Smooth muscle cell (in vitro differentiated cells): Measurements from ENCODE around the gene ARHGEF7. TPM values are rescaled to one million over a fixed set of nuclear protein-coding genes. Genes with fewer than 3 reads are reported as not detected.
A peak's percentile ranks its signal among the peaks of the same experiment; 100 is the strongest.

Experiments
- DNase-seq: peaks from one replicate; lab custom pipeline; 2025; ENCODE audit not compliant: unreplicated experiment; lab: John Stamatoyannopoulos, UW
- H2AFZ ChIP-seq: fragments of 200-600 bp; sonication (generic); 2 replicates; pipeline ENCODE4 v1.6.0; 2016; ENCODE audit warnings: antibody characterized with exemption, low read depth, mild to moderate bottlenecking
- H3F3A ChIP-seq: fragments of 200-600 bp; sonication (generic); 2 replicates; pipeline ENCODE4 v1.6.0; 2017; ENCODE audit warnings: antibody characterized with exemption, low read depth
- H3K27ac ChIP-seq: fragments of 200-600 bp; sonication (generic); 2 replicates; pipeline ENCODE4 v1.5.1; 2016; ENCODE audit warnings: low read depth, mild to moderate bottlenecking
- H3K27me3 ChIP-seq: fragments of 200-600 bp; sonication (generic); 2 replicates; pipeline ENCODE4 v1.6.1; 2016; ENCODE audit warnings: low read depth, mild to moderate bottlenecking
- H3K36me3 ChIP-seq: fragments of 200-600 bp; sonication (generic); 2 replicates; pipeline ENCODE4 v1.5.1; 2016; ENCODE audit warnings: low read depth
- H3K4me1 ChIP-seq: fragments of 200-600 bp; sonication (generic); 2 replicates; pipeline ENCODE4 v1.5.1; 2016; ENCODE audit warnings: low read depth
- H3K4me2 ChIP-seq: fragments of 200-600 bp; sonication (generic); 2 replicates; pipeline ENCODE4 v1.6.0; 2016; ENCODE audit warnings: mild to moderate bottlenecking
- H3K4me3 ChIP-seq: fragments of 200-600 bp; sonication (generic); 2 replicates; pipeline ENCODE4 v1.5.1; 2016; ENCODE audit warnings: mild to moderate bottlenecking
- H3K79me2 ChIP-seq: fragments of 200-600 bp; sonication (generic); 2 replicates; pipeline ENCODE4 v1.6.0; 2016; ENCODE audit warnings: low read depth, mild to moderate bottlenecking
- H3K9ac ChIP-seq: fragments of 200-600 bp; sonication (generic); 2 replicates; pipeline ENCODE4 v1.6.0; 2016; ENCODE audit warnings: low read depth
- H3K9me3 ChIP-seq: fragments of 200-600 bp; sonication (generic); replicated peaks from 2 replicates; pipeline ENCODE4 v1.5.1; 2016; ENCODE audit warnings: low read depth
- H4K20me1 ChIP-seq: fragments of 200-600 bp; sonication (generic); 2 replicates; pipeline ENCODE4 v1.6.0; 2016; ENCODE audit warnings: low read depth
- WGBS: methylation state at CpG from one replicate; pipeline ENCODE4 v1.1.7; 2016; ENCODE audit warnings: low lambda C conversion rate; 5-methylcytosine and 5-hydroxymethylcytosine counted together
- polyA plus RNA-seq: library from polyadenylated mRNA; unstranded; fragments of >200 nt; fragmentation: Nextera tagmentation; extraction: Ambion mirVana; gene quantifications from 2 replicates; pipeline ENCODE4 v1.2.1, GENCODE V29; 2016
- total RNA-seq: library from RNA; depleted of rRNA; stranded (reverse); fragments of >200 nt; gene quantifications from 2 replicates; pipeline ENCODE4 v1.2.3, GENCODE V29; 2014
- TF ChIP-seq, protein P1 (sequence below): fragments of 200-600 bp; sonication (generic); IDR thresholded peaks from 2 replicates; pipeline ENCODE4 v1.5.1; 2017; ENCODE audit warnings: borderline replicate concordance, mild to moderate bottlenecking, antibody characterized with exemption; ENCODE audit not compliant: insufficient read depth, poor library complexity, severe bottlenecking

Gene ARHGEF7
- total and polyA plus RNA-seq, 2 experiments from 2014 or later = 13.8 to 32.4 TPM

DNA sequence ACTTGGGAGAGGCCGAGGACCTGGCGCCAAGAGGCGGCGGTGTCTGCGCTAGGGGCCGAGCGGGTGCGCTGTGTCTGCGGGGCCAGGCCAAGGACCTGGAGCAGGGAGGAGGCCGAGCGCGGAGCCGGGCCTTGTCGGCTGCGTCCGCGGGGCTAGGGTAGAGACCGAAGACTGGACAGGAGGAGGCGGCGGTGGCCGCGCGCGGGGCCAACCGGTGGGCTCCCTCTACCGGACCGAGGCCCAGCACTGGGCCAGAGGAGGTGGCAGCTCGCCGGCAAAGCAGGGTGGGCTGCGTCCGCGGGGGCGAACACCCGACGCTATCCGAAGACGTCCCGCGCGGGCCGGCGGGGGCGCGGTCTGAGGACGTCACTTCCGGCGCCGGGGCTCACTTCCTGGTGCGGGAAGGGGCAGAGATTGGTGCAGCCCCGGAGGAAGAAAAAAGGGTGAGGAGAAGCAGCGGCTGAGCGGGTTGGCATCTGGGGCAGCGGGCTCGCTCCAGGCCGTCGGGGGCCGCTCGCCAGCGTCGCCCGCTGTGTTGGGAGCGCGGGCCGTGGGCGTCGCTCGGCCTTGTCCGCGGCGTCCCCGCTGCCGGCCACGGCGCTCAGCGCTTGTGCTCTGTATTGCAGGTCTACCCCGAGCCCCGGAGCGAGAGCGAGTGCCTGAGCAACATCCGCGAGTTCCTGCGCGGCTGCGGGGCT is 38.3 kb downstream of the ARHGEF7 start:
- H2AFZ ChIP-seq = peak overlapping the region; percentile 87
- H3F3A ChIP-seq = no peaks in the 10 kb centered on the region
- TF ChIP-seq, protein P1, sequence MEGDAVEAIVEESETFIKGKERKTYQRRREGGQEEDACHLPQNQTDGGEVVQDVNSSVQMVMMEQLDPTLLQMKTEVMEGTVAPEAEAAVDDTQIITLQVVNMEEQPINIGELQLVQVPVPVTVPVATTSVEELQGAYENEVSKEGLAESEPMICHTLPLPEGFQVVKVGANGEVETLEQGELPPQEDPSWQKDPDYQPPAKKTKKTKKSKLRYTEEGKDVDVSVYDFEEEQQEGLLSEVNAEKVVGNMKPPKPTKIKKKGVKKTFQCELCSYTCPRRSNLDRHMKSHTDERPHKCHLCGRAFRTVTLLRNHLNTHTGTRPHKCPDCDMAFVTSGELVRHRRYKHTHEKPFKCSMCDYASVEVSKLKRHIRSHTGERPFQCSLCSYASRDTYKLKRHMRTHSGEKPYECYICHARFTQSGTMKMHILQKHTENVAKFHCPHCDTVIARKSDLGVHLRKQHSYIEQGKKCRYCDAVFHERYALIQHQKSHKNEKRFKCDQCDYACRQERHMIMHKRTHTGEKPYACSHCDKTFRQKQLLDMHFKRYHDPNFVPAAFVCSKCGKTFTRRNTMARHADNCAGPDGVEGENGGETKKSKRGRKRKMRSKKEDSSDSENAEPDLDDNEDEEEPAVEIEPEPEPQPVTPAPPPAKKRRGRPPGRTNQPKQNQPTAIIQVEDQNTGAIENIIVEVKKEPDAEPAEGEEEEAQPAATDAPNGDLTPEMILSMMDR = peak; percentile 11
- peak overlapping the region; percentile 97 for H3K27ac ChIP-seq
- no peaks in the 10 kb centered on the region for H3K36me3 ChIP-seq
- H3K4me3 ChIP-seq = peak overlapping the region; percentile 75
- H3K4me2 ChIP-seq = peak overlapping the region; percentile 90
- peak overlapping the region; percentile 98 for H3K9ac ChIP-seq
- no peaks in the 10 kb centered on the region for H3K9me3 ChIP-seq
- H3K79me2 ChIP-seq = peaks cover 45% of the 10 kb centered on the region
- peaks cover 23% of the 10 kb centered on the region for H4K20me1 ChIP-seq
- H3K27me3 ChIP-seq = peaks cover 23% of the 10 kb centered on the region
- 1% methylated on average over 65 of the region's 84 CpGs for WGBS
- DNase-seq = peak; percentile 86
- peaks cover 16% of the 10 kb centered on the region for H3K4me1 ChIP-seq

DNA sequence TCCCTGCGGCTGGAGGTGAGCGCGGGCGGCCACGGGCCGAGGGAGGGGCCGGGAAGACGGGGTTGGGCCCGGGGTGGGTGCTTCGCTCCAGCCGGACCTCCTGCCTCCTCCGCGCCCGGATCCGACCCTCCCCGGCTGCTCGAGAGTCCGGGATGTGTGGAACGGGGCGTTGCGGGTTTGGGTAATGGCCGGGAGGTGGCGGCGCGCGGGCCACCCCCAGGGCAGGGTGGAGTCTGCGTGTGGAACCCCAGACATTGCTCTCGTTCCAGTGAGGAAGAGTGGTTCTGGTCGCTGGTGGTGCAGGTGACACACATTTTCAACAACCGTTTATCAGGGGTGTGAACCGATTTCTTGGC is 38.8 kb downstream of the ARHGEF7 start:
- Histone ChIP-seq H3K9me3 (no peaks in the 10 kb centered on the region), H3K79me2 (peaks cover 50% of the 10 kb centered on the region), H3K4me3 (peak overlapping the region; percentile 75), H3K9ac (peak overlapping the region; percentile 98), H3K27me3 (peaks cover 18% of the 10 kb centered on the region), H2AFZ (peak overlapping the region; percentile 87), H3K4me2 (peak overlapping the region; percentile 90), H4K20me1 (peaks cover 28% of the 10 kb centered on the region), H3F3A (no peaks in the 10 kb centered on the region), H3K27ac (peak overlapping the region; percentile 97), H3K4me1 (peaks cover 16% of the 10 kb centered on the region), H3K36me3 (no peaks in the 10 kb centered on the region)
- DNase-seq = no peak
- WGBS = under 1% methylated on average over 20 of the region's 31 CpGs
- TF ChIP-seq, protein P1 = no peak

DNA sequence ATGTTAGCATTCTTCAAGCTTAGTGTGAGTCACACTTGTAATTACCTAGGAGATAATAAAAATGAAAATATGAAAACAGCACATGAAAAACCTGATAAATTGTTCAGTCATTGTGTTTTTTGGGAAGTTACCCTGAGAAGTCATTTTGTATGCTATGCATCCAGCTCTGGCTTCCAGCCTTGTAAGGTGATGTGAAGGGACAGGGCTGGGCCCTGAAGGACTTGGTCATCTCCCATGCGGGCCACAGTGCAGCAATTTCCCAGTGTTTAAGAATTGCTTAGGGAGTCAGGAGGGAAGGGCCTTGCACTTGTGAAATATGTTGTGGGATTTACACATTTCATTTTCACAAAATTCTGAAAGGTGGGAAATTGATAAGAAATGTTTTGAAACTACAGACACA is 41.3 kb downstream of the ARHGEF7 start:
- Histone ChIP-seq H3K4me3 (no peak overlapping the region), H3K9ac (no peak overlapping the region), H3K4me2 (no peak overlapping the region), H3K79me2 (peaks cover 75% of the 10 kb centered on the region), H3K36me3 (no peaks in the 10 kb centered on the region), H3F3A (no peaks in the 10 kb centered on the region), H3K27ac (no peak overlapping the region), H3K4me1 (peaks cover 16% of the 10 kb centered on the region), H3K27me3 (no peaks in the 10 kb centered on the region), H4K20me1 (peaks cover 52% of the 10 kb centered on the region), H2AFZ (no peak overlapping the region), H3K9me3 (no peaks in the 10 kb centered on the region)
- 88% methylated on average over 1 of the region's 1 CpG for WGBS
- TF ChIP-seq, protein P1 = no peak
- no peak for DNase-seq

DNA sequence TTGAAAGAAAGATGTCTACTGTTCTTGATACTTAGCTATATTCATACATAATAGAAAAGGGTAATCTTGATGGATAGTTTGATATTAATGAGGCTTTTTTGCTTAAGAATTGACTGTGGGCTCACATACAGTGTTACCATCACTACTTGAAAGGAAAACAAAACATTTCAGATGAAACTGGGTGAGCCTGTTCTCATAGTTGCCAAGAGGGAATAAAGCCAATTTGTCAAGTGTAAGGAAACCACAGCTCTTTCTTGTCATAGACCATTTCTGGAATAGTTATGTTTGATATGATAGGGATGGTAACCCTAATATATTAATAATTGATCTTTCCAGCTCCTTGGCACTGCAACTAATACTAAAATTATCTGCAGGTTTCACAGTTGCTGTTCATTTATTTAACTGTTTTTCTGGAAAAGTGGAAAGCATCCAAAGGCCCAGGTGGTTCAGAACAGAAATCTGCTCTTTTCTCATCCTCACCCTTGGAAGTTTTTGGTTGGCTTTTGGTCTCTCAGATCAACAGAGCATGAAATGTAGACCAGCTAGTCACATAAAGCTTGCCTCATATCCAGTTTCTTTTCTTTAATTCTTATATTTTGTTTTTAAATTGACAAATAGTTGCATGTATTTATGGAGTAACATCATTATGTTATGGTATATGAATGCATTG is 43.2 kb downstream of the ARHGEF7 start:
- Histone ChIP-seq H3K36me3 (no peaks in the 10 kb centered on the region), H3K4me2 (no peak overlapping the region), H3F3A (no peaks in the 10 kb centered on the region), H3K27ac (no peak overlapping the region), H3K4me1 (peaks cover 9% of the 10 kb centered on the region), H3K4me3 (no peak overlapping the region), H3K9ac (peak overlapping the region; percentile 11), H3K9me3 (no peaks in the 10 kb centered on the region), H2AFZ (no peak overlapping the region), H3K27me3 (no peaks in the 10 kb centered on the region), H3K79me2 (peaks cover 93% of the 10 kb centered on the region), H4K20me1 (peaks cover 71% of the 10 kb centered on the region)
- TF ChIP-seq, protein P1 = no peak
- DNase-seq = no peak
